Epithelial cell of prostate (primary cell): ENCODE results near the gene SINHCAF.

Experiments used
- DNase-seq: peaks from one replicate; pipeline ENCODE4 v3.0.0-alpha.2; 2011; ENCODE audit warnings: low read depth, low spot score
- H3K27ac ChIP-seq: fragments of 450-650 bp; 2 replicates; pipeline ENCODE4 v1.5.1; 2017; ENCODE audit warnings: mild to moderate bottlenecking

The SINHCAF gene

DNA sequence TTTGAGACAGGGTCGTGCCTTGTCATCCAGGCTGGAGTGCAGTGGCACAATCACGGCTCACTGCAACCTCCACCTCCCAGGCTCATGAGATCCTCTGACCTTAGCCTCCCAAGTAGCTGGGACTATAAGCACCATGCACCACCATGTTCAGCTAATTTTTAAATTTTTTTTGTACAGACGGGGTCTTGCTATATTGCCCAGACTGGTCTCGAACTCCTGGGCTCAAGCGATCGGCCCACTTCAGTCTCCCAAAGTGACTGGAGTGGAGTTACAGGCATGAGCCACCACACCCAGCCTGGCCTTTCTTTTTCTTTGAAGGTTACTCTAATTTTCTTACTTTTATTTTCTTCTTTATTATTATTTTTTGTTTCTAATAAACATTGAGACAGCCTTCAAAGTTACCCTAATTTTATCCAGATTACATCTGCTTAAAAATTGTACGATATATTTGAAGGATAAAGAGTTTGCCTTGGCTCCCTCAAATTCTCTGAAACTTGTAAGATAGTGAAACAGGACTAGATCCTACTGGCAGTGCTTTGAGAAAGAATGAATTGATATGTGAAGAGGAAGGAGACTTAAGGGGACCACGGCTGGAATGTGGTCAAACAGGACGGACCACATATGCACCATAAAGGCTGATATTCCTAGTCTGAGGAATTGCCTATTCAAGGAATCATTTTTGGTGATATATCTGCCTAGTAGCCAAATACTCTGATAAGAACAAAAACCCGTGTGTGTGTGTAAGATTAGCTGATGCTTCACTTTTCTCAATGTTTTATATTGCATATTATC is 14.1 kb upstream of the SINHCAF start:
- H3K27ac ChIP-seq: no peak overlapping the region
- DNase-seq: no peak

DNA sequence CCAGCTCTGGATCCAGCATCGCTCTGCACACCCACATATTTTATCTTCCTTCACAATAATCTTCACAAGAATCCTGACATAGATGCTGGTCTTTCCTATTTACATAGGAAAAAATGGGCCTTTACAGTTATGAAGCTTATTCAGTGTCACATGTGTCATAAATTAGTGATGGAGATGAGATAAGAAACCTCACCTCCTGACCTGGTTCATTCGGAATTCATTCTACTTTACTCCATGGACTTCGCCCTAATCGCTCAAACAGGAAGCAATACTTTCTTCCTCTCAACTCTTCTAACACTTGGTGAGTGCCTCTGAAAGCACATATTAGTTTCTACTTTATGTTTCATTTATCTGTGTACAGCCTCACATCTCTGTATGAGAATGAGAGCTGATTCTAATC is 12.0 kb upstream of the SINHCAF start:
- H3K27ac ChIP-seq: no peak overlapping the region
- no peak for DNase-seq

DNA sequence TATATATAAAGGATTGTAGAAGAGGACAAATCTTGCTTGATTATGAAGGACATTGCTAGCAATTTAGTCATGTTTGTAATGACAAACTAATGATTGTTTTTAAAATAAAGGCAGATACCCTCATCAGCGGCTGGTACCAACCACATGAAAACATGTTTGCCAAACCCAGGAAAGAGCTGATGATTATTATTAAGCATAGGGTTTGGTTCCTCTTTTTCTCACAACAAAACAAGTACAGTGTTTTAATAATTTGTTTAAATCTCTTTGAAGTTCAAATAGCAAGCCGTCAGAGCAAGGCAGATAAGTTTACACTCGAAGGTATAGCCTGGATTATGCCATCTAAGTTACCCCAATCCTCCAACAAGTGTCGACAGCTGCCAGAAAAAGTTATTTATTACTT is 5.3 kb upstream of the SINHCAF start:
- no peak for DNase-seq
- no peak overlapping the region for H3K27ac ChIP-seq

DNA sequence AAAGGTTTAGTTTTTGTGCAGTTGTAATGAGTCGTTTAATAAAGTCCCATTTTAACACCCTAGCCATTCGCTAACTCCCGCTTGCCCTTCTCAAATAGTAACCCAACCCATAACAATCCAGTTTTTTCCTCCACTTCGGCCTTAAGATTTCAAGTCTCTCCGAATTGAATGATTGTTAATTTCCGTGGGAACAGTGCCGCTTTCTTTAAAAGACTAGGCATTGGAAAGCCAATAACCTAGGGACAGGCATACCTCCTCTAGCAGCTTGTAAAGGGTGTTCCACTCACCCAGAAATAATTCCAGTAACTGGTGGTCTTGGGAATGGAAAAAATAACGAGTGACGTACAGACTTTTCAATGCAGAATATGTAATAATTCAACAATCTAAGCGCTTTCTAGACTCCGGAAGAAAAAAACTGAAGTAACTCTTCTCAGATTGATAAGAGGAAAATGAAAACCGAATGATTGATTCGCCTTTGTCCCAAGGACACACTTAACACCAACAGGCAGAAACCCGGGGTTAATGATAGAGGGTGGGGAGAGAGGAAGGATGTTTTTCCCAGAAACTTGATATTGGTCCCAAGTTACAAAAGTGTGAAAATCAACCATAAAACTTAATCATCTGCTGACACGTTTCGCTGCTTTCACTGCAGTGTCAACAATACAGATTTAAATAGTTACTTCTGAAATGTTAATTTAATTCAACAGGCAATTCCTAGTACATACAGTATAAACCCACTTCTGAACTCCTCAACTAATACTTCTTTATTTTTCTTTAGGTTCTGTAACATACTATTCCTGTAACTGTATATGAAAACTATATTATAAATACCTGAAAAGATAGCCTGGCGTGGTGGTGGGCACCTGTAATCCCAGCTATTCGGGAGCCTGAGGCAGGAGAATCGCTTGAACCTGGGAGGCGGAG is 1.0 kb upstream of the SINHCAF start:
- DNase-seq: no peak
- H3K27ac ChIP-seq: no peak overlapping the region

DNA sequence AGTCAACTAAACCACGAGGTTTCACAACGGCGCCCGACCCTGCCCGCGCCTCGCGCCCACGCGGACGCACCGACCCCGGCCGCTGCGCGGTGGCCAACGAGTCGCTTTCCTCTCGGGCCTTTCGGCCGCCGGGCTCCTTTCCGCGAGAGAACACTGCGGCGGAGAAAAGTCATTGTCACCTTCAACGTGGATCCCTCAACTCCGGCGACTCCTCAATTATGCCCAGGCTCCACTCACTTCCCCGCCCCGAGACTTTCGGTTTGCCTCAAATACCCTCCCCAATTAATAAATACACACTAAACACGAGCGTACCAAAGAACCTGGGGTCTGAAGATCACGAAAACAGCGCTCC is 450 bp downstream of the SINHCAF start:
- H3K27ac ChIP-seq: peak overlapping the region; percentile 82
- no peak for DNase-seq

DNA sequence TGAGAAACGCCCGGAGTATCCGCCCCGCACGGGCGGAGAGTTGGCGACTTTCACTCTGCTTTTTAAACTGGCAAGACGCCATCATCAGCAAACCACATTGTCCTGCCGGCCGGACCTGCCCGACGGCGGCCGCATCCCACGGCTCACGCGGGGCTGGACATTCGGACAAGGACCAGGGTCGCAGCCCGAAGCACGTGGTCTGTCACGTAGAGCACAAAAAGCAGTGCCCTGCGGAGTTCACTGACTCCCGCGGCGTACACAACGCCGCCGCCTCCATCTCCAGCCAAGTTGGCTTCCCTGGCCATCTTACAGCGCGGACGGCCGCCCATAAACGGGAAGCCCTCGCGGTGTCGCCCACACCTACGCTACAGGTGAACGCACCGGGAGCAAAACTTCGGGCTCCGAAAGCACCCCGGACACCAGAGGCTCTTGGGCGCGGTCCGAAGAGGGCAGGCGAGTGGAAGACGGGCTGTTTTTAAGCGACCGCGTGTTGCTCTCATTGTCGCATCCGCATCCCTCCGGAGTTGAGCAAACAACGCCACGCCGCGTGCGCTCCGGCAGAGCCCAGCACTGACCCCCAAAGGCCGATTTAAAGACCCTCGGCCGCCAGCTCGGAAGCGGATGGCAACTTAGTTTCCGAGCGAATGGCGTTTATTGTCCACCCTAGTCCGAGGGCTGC is 966 bp downstream of the SINHCAF start:
- DNase-seq: no peak
- peak overlapping the region; percentile 82 for H3K27ac ChIP-seq

DNA sequence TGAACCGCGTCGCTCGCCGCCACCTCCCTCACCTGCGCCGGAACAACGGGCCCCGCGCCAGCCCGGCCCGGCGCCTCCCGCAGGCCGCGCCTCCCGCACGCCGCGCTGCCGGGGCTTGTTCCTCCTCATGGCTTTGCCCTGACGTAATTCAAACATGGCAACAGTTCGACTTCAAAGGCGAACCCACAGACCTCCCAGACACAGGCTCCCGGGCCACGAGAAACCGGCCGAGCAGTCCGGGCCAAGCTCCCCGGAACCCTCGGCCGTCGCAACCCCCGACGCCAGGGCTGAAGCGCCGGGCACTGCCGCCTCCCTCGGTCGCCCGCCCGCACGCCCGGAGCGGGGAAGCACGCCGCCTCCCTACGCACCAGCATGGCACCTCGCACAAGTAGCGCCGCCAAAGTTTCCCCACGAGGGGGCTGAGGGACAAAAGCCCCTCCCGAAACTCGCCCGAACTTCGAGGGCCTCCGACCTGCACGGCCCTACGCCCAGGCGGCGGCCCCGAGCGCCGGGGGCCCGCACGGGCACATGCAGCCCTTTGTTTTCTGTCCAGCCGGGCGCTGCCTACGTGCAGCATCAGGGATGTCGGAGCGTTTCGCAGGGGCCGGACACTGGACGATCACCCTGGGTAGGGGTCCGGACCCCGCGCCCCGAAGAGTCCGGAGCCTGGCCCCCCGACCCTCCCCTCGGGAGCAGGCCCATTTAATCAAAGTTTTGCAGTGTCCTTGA is 1.7 kb downstream of the SINHCAF start:
- peak; percentile 46 for DNase-seq
- peak overlapping the region; percentile 82 for H3K27ac ChIP-seq

DNA sequence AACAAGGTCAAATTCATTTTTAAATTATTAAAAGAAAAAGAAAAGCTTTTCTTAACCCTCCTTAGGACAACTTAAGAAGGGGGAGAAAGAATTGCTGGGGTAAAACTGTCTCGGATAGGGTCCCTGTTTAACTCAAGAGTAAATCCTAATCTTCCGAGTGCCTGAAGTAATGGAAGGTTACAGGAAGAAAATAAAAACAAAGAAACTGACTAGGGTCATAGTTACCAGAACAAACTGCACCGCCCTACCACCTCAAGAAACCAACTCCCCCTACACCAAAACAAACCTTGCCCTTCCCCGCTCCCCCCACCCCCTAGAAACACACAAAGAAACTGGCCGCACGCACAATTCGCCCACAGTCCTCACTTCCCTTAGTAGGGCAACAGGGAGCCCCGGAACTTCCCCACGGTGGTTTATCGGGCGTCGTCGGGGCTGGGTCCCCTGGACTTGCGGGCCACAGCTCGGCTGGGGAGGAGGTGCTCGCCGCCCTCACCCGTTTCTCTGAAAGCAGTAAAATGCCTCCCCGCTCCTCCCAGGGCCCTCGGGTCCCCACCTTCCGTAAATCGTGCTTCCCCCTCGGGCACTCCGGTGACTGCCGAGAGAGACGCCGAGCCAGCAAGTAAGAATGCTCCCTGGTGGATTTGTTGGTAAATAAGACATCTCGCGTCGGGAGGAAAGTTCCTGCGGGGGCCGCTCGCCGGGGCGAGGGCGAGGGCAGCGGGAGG is 2.4 kb downstream of the SINHCAF start:
- H3K27ac ChIP-seq: peak overlapping the region; percentile 82
- no peak for DNase-seq

DNA sequence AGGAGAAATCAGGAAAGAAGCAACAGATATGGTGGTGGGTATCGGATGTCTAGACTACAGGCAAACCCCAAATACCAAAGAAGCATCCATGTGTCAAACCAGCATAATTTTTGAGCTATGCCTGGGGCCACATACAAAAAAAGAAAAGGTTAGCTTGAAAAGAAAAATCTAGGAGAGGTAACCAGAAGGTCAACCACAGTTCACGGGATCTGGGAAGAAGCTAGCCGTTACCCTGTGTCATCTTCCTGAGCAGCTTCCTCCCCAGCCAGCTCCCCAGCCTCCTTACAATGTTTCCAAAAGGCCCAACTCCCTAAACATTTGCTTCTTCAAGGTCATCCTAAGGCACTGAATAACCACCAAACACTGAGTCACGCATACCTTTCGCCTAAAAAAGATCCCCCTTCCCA is 3.1 kb downstream of the SINHCAF start:
- peak overlapping the region; percentile 82 for H3K27ac ChIP-seq
- no peak for DNase-seq

DNA sequence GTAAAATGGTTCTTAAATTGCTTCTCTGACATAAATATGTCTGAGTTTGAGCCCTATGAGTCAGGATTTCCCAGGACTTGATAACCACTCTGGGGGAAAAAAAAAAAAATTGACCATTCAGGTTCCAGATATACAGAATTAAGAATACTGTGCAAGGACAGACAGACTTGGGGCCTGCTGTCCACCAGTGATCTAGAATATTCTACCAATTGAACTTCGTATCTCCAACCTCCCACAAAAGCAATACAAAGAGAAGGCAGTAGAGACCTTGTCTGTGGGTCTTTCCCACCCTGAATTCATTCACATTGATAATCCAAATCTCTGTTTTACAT is 4.1 kb downstream of the SINHCAF start:
- H3K27ac ChIP-seq: no peak overlapping the region
- DNase-seq: no peak

DNA sequence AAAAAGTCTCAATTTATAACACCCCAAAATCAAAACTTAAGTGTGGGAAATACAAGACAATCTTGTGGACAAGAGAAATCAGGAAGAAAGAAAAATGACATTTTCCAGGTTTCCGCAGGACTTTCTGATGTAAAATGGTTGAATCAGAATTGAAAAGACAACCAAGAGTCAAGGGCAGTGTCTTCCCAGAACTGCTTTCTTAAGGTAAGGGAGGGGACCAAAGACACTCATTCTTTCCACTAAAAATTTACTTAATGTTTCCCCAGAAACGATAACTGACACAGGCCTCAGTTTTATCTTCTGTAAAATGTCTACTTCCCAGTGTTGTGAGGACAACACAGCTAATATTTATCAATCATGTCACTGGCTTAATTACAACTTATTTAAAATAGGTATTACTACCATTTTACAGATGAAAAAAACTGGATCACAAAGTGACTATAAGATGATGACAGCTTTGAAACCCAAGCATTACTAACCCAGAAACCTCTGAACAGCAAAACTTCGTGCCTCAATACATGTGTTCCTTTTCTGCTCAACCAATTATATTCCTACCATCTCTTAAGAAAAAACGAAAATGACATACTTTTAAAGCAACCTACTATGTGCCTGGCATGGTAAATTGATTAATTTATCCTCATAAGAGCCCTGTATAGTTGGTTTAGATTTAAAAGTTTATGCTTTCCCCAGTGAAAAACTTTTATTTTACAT is 4.6 kb downstream of the SINHCAF start:
- DNase-seq: no peak
- no peak overlapping the region for H3K27ac ChIP-seq

DNA sequence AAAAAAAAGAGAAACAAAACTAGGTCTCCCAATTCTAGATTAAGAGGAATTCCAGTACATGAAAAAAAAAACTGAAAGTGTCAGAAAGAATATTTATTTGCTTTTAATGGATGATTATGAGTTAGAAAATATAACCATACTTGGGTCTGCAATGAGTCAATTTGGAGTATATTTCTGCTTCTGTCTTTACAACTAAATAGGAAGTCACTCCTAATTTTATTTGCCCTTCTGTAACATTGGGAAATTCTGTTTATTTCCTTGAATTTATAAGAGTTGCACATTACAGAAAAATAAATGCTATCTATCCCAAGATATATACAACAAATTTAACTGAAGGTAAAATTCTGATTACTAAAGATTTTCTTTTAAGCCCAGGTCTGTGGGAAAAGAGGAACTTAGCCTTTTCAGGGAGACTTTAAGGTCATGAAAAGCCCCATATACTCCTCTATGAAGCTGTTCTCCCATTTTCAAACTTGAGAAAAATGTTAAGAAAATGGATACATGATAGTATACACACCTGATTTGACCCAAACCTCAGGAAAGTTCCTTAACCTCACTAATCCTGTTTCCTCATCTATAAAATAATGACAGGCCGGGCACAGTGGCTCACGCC is 7.2 kb downstream of the SINHCAF start:
- no peak for DNase-seq
- H3K27ac ChIP-seq: no peak overlapping the region

DNA sequence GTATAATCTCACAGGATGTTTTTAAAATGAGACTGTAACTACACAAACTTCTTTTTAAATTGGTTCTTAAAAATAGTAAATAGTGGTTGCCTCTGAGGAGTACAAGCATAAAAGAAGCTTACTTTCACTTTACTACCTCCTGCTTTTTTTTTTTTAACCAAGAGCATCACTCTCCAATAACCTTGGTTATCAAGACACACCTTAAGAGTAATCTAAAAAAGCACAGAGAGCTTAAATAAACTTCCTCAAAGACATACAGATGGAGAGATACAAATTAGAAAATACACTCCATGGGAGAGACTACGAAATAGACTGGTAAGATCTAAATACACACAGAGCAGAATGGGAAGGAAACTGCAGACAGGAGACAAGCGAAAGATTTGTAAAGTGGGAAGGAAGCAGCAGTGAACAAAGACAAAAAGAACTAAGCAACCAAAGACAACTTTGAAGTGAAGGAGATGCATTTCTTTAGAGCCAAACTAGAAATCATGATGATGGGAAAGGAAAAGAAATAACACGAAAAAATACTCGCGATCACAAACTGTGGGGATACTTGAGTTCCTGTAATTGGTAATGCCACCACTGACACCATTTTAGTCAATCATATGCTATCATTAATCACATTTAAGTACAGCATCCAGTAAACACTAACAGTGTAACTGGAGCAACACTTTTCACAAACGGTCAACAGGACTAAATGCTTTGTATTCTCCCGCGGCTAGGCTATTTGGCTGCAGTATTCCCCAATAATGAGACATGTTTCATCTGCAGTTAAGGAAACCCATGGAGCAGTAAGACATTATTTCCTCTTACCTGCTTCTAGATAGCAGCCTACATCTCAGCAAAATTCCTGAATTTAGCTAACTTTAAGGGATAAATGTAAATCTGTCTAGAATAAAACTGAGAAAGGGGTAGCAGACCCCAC is 8.2 kb downstream of the SINHCAF start:
- no peak overlapping the region for H3K27ac ChIP-seq
- DNase-seq: no peak

DNA sequence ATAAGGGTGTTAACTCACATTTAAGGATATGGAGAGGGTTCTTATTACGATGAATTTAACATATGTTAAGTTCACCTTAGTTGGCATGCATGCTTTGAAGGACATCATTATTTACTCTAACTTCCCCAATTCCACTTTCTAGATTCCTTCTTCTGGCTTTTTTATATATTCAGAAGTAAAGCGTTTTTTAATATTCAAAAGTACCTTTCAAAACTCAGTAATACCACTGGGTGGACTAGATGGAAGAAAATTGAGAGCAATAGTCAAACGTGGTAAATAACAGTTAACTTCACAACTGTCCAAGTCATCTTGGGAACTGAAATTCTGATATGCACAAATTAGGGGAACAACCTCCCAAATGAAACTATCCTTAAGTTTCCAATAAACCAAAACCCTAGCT is 9.1 kb downstream of the SINHCAF start:
- DNase-seq: no peak
- H3K27ac ChIP-seq: no peak overlapping the region

DNA sequence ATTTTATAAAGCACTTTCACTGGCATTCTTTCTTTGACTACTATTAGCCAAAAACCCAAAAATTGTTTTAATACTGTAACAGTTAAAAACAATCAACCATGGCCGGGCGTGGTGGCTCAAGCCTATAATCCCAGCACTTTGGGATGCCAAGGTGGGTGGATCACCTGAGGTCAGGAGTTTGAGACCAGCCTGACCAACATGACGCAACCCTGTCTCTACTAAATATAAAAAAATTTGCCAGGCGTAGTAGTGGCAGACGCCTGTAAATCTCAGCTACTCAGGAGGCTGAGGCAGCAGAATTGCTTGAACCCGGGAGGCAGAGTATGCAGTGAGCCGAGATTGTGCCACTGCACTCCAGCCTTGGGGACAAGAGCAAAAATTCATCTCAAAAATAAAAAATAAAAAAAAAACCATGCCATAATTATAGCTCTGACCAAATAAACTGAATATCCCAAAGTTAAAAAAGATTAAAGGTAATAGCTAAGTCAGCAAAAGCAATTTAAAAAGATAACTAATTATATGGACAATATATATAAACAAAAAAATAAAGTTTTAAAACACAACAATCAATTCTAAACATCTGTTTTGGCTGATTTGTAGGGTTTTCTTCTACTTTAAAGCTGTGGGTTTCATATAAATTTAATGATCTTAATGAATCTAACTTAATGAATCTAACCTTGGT is 10.0 kb downstream of the SINHCAF start:
- H3K27ac ChIP-seq: no peak overlapping the region
- no peak for DNase-seq

DNA sequence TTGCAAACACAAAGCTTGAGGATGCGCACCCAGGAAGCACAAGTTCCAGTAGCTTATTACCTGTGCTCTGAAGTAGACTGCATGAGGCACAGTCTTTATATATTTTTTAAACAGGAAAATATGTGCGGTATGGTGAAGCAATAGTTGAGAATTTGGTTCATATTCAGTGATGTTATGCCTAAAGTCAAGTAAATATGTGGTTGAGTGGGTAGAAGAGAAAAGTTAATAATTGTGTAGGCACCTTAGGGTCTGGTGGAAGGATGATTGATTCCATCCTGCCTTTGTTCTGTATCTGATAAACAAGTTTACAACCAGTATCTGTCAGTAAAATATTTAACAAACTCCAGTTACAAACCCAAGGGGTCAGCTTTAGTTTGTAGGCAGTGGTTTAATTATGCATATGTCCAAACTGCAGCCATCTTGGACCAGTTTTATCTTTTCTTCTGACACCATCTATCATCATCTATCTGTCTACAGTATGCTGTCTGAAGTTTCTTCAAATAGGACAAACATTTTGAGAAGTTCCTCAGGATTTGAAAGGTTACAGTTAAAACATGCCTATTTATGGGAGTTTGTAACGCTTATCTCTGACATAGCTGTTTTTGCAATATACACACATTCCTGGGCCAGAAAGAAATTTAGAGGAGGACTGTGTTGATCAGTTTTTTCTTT is 10.8 kb downstream of the SINHCAF start:
- H3K27ac ChIP-seq: no peak overlapping the region
- no peak for DNase-seq

DNA sequence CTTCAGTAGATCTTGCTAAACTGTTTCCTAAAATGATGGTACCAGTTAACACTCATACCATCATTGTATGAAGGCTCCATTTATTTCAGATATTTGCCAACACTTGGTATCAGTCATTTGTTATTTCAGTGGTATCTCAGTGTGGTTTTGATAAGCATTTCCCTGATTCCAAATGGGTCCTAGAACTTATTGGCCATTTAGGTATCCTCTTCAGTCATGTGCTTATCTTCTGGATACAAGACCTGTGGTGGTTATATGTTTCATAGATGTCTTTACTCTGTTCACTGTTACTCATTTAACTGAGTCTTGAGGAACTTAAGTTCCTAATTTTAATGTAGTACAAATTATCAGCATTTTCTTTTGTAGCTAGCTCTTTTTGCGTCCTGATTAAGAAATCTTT is 13.5 kb downstream of the SINHCAF start:
- H3K27ac ChIP-seq: no peak overlapping the region
- no peak for DNase-seq
